GM21528 (cell line): ENCODE results near the gene MAT2A.

Experiments used
- ATAC-seq: cut with Tn5 transposase; IDR thresholded peaks from one replicate; pipeline ENCODE4 v1.9.1; 2021; ENCODE audit warnings: mild to moderate bottlenecking, moderate library complexity; ENCODE audit not compliant: unreplicated experiment, low FRiP score

The MAT2A gene

GRCh38 chr2:85538507-85539360, at the start of gene MAT2A:
TSS of gene MAT2A (plus strand) at chr2:85539168. CDS start at chr2:85539288, 120 bp downstream.
- peak; percentile 75 for ATAC-seq

- no peak for ATAC-seq
Measured at GRCh38 chr2:85490861-85491755, 47.9 kb upstream of the MAT2A start.

GRCh38 chr2:85496436-85496835, 42.5 kb upstream of the MAT2A start:
- ATAC-seq, result no peak

GRCh38 chr2:85497944-85498630, 40.9 kb upstream of the MAT2A start:
- no peak for ATAC-seq

GRCh38 chr2:85501248-85501647, 37.7 kb upstream of the MAT2A start:
- ATAC-seq, result no peak

GRCh38 chr2:85502720-85503119, 36.2 kb upstream of the MAT2A start:
- no peak for ATAC-seq

GRCh38 chr2:85503168-85503850, 35.7 kb upstream of the MAT2A start:
- ATAC-seq, result no peak

- ATAC-seq, result no peak
Measured at GRCh38 chr2:85503851-85504777, 34.9 kb upstream of the MAT2A start.

- ATAC-seq, result no peak
Measured at GRCh38 chr2:85504778-85505261, 34.1 kb upstream of the MAT2A start.

- ATAC-seq, result no peak
Measured at GRCh38 chr2:85505551-85506238, 33.3 kb upstream of the MAT2A start.

GRCh38 chr2:85506768-85507181, 32.2 kb upstream of the MAT2A start:
- ATAC-seq, result no peak

- ATAC-seq, result no peak
Measured at GRCh38 chr2:85511008-85511811, 27.8 kb upstream of the MAT2A start.

- ATAC-seq, result no peak
Measured at GRCh38 chr2:85514323-85514722, 24.6 kb upstream of the MAT2A start.

- no peak for ATAC-seq
Measured at GRCh38 chr2:85516653-85517389, 22.1 kb upstream of the MAT2A start.

- no peak for ATAC-seq
Measured at GRCh38 chr2:85522090-85522647, 16.8 kb upstream of the MAT2A start.

GRCh38 chr2:85523062-85523902, 15.7 kb upstream of the MAT2A start:
- ATAC-seq, result no peak
